ENCODE results near the gene GALR3.
A peak's percentile ranks its signal among the peaks of the same experiment; 100 is the strongest.

GALR3 gene

DNA sequence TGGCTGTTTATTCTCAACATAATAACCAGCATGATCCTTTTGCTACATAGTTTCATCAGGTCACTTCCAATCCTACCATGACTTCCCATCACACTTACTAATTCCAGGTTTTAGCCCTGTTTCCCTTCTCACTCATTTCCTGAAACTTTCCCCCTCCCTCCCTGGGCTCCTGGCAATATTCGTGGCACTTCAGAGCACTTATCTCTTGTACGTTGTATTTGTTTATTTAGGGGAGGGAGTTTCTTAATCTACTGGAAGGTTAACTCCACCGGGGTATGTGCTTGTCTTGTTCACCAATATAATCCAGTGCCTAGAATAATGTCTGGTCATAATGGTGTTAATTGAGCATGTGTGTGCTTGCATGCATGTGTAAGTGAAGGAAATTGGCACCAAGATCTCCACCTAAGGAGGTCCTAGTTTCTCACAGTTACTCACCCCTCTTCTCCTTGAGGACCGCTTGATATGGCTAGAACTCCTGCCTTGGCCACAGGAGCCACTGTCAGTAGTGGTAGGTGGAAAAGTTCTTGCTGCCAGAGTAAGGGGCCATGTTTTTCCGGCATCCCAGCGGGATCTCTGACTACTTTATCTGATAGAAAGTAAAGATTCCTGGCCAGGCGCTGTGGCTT is 37.7 kb downstream of the GALR3 start:
- H4K5ac ChIP-seq (ENCODE audit: low read length): no peak overlapping the region
- no peak for DNase-seq
- peaks cover 8% of the 10 kb centered on the region for H3K79me1 ChIP-seq (ENCODE audit: low read length)
- no peak overlapping the region for H2BK5ac ChIP-seq (ENCODE audit: low read length)
- no peak overlapping the region for H2AK5ac ChIP-seq (ENCODE audit: low read length)
- H3K4me1 ChIP-seq (ENCODE audit: control insufficient read depth, low read depth, low read length): no peaks in the 10 kb centered on the region
- H3K36me3 ChIP-seq (ENCODE audit: control insufficient read depth, insufficient read depth, low read length): peaks cover 30% of the 10 kb centered on the region
- no peak overlapping the region for H3K18ac ChIP-seq (ENCODE audit: low read length)
- H4K8ac ChIP-seq (ENCODE audit: low read depth, low read length): no peak overlapping the region
- H3K27ac ChIP-seq (ENCODE audit: low read depth, low read length): no peak overlapping the region
- no peak overlapping the region for H3K23ac ChIP-seq (ENCODE audit: low read length)
- H2BK120ac ChIP-seq (ENCODE audit: low read depth, low read length): no peak overlapping the region
- no CpG with 5 or more reads among the region's 7 CpGs for WGBS (ENCODE audit: extremely low coverage, insufficient coverage, low lambda C conversion rate)
- no peak overlapping the region for H2BK15ac ChIP-seq (replicated peaks; ENCODE audit: low read depth)
- no peak overlapping the region for H3K4me2 ChIP-seq (ENCODE audit: low read length)
- no peaks in the 10 kb centered on the region for H3K27me3 ChIP-seq (ENCODE audit: insufficient read depth, low read length, poor library complexity)
- H3K79me2 ChIP-seq (ENCODE audit: control insufficient read depth, insufficient read depth, low read length): no peaks in the 10 kb centered on the region
- no peak overlapping the region for H3K4me3 ChIP-seq (ENCODE audit: low read length)
- no peak overlapping the region for H3K56ac ChIP-seq (ENCODE audit: low read length)
- no peak overlapping the region for H3K9ac ChIP-seq (ENCODE audit: low read length)
- H3K4ac ChIP-seq (ENCODE audit: low read depth, low read length): no peak overlapping the region

DNA sequence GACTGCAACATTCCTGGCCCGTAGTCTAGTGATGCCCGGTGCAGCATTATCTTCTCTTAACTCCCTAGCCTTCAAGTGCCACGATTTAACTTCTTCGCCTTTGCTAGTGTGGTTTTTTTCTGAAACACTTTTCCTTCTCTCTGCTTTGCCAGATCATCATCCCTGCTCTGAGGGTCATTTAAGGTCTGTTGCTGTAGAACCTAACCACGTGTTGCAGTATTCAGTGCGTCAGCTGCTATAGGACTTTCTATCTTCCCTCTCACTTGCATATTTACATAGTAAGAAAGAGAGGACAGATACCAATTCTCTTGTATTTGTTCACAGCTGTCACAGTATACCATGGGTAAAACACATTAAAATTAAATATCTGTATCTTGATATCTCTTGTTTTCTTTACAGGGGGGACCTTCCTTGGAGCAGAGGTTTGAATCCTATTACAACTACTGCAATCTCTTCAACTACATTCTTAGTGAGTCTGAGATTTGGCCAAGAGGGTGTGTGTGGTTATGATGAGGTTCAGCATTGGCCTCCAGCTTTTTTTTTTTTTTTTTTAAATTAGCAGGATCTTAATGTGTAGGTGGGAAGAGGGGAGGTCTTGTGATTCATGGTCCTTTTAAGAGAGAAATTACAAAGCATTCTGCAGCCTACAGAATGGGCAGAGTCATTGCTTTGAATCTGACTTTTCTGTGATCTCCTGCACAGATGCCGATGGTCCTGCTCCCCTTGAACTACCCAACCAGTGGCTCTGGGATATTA is 39.6 kb downstream of the GALR3 start:
- peaks cover 33% of the 10 kb centered on the region for H3K36me3 ChIP-seq (ENCODE audit: control insufficient read depth, insufficient read depth, low read length)
- WGBS (ENCODE audit: extremely low coverage, insufficient coverage, low lambda C conversion rate): no CpG with 5 or more reads among the region's 7 CpGs
- no peak overlapping the region for H3K27ac ChIP-seq (ENCODE audit: low read depth, low read length)

DNA sequence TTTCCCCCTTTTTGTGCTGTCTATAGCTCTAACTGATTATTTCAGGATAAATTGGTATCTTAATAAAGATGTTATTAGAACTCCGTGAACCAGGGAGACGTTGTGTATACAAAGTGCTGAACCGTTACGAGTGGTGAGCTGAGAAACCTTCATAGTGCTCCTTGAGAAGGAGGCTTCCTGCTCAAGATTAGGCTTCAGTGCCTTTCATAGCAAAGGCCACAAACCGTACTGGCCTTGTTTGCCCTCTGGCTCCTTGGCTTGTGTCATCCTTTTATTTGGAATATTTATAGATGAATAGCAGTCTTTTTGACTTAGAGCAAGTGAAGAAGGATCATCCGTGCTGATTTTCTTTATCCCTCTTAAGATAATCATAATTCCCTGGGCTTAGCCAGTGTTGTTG is 42.3 kb downstream of the GALR3 start:
- Histone ChIP-seq H3K79me2 (ENCODE audit: control insufficient read depth, insufficient read depth, low read length) (no peaks in the 10 kb centered on the region), H2BK15ac (replicated peaks; ENCODE audit: low read depth) (no peak overlapping the region), H3K23ac (ENCODE audit: low read length) (no peak overlapping the region), H3K4me3 (ENCODE audit: low read length) (no peak overlapping the region), H3K18ac (ENCODE audit: low read length) (no peak overlapping the region), H3K56ac (ENCODE audit: low read length) (no peak overlapping the region), H4K8ac (ENCODE audit: low read depth, low read length) (no peak overlapping the region), H3K27me3 (ENCODE audit: insufficient read depth, low read length, poor library complexity) (no peaks in the 10 kb centered on the region), H3K4me1 (ENCODE audit: control insufficient read depth, low read depth, low read length) (no peaks in the 10 kb centered on the region), H3K9ac (ENCODE audit: low read length) (no peak overlapping the region), H3K4me2 (ENCODE audit: low read length) (no peak overlapping the region), H4K5ac (ENCODE audit: low read length) (no peak overlapping the region), H3K79me1 (ENCODE audit: low read length) (peaks cover 7% of the 10 kb centered on the region), H2BK5ac (ENCODE audit: low read length) (no peak overlapping the region), H3K36me3 (ENCODE audit: control insufficient read depth, insufficient read depth, low read length) (peaks cover 38% of the 10 kb centered on the region), H3K4ac (ENCODE audit: low read depth, low read length) (no peak overlapping the region), H2BK120ac (ENCODE audit: low read depth, low read length) (no peak overlapping the region), H3K27ac (ENCODE audit: low read depth, low read length) (no peak overlapping the region), H2AK5ac (ENCODE audit: low read length) (no peak overlapping the region)
- no peak for DNase-seq
- WGBS (ENCODE audit: extremely low coverage, insufficient coverage, low lambda C conversion rate): no CpG with 5 or more reads among the region's 6 CpGs

More for the DNA sequence above, 39.6 kb downstream of the GALR3 start:
- no peak overlapping the region for H3K56ac ChIP-seq (ENCODE audit: low read length)
- H3K79me1 ChIP-seq (ENCODE audit: low read length): peaks cover 8% of the 10 kb centered on the region
- H3K4me2 ChIP-seq (ENCODE audit: low read length): no peak overlapping the region
- H2BK5ac ChIP-seq (ENCODE audit: low read length): no peak overlapping the region
- H3K79me2 ChIP-seq (ENCODE audit: control insufficient read depth, insufficient read depth, low read length): no peaks in the 10 kb centered on the region
- no peaks in the 10 kb centered on the region for H3K27me3 ChIP-seq (ENCODE audit: insufficient read depth, low read length, poor library complexity)
- H2BK15ac ChIP-seq (replicated peaks; ENCODE audit: low read depth): no peak overlapping the region
- no peak overlapping the region for H4K8ac ChIP-seq (ENCODE audit: low read depth, low read length)
- no peak overlapping the region for H3K23ac ChIP-seq (ENCODE audit: low read length)
- H2AK5ac ChIP-seq (ENCODE audit: low read length): no peak overlapping the region
- no peak overlapping the region for H3K4ac ChIP-seq (ENCODE audit: low read depth, low read length)
- H3K9ac ChIP-seq (ENCODE audit: low read length): no peak overlapping the region
- no peak overlapping the region for H3K18ac ChIP-seq (ENCODE audit: low read length)
- DNase-seq: no peak
- H4K5ac ChIP-seq (ENCODE audit: low read length): no peak overlapping the region
- H3K4me3 ChIP-seq (ENCODE audit: low read length): no peak overlapping the region
- no peaks in the 10 kb centered on the region for H3K4me1 ChIP-seq (ENCODE audit: control insufficient read depth, low read depth, low read length)
- H2BK120ac ChIP-seq (ENCODE audit: low read depth, low read length): no peak overlapping the region

DNA sequence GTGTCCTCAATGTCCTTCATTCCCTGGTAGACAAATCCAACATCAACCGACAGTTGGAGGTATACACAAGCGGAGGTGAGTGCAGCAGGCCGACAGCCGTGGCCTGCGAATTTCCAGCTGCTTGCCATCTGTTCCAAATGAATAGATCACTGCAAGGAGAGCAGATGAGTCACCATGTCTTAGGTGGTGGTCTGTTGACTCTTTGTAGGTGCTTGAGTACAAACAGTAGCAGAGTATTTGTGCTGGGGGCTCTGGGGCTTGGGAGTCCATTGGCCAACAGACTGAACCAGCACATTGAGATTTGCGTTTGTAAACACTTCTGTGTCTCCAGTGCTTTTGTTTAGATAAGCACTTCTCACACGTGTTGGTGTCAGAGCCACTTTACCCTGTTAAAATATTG is 47.1 kb downstream of the GALR3 start:
- Histone ChIP-seq H2AK5ac (ENCODE audit: low read length) (no peak overlapping the region), H3K4me1 (ENCODE audit: control insufficient read depth, low read depth, low read length) (no peaks in the 10 kb centered on the region), H2BK5ac (ENCODE audit: low read length) (no peak overlapping the region), H3K4me2 (ENCODE audit: low read length) (no peak overlapping the region), H3K23ac (ENCODE audit: low read length) (no peak overlapping the region), H4K5ac (ENCODE audit: low read length) (no peak overlapping the region), H3K27me3 (ENCODE audit: insufficient read depth, low read length, poor library complexity) (no peaks in the 10 kb centered on the region), H3K9ac (ENCODE audit: low read length) (no peak overlapping the region), H2BK15ac (replicated peaks; ENCODE audit: low read depth) (no peak overlapping the region), H3K79me1 (ENCODE audit: low read length) (peaks cover 4% of the 10 kb centered on the region), H3K4me3 (ENCODE audit: low read length) (no peak overlapping the region), H4K8ac (ENCODE audit: low read depth, low read length) (no peak overlapping the region), H2BK120ac (ENCODE audit: low read depth, low read length) (no peak overlapping the region), H3K36me3 (ENCODE audit: control insufficient read depth, insufficient read depth, low read length) (peaks cover 29% of the 10 kb centered on the region), H3K79me2 (ENCODE audit: control insufficient read depth, insufficient read depth, low read length) (no peaks in the 10 kb centered on the region), H3K56ac (ENCODE audit: low read length) (no peak overlapping the region), H3K18ac (ENCODE audit: low read length) (no peak overlapping the region), H3K27ac (ENCODE audit: low read depth, low read length) (no peak overlapping the region), H3K4ac (ENCODE audit: low read depth, low read length) (no peak overlapping the region)
- DNase-seq: no peak
- no CpG with 5 or more reads among the region's 7 CpGs for WGBS (ENCODE audit: extremely low coverage, insufficient coverage, low lambda C conversion rate)

Small RNA genes lying within 50 kb of the gene (small RNA-seq; reads per million reads assigned to genes)
- gene MIR659 (ENCODE audit: insufficient read depth): 8.1 reads per million, percentile 82 among the genes with 10 or more reads in this experiment
